Mesenchymal stem cell (in vitro differentiated cells and primary cell): ENCODE measurements around the gene NFATC2.

Source experiments
- DNase-seq: peaks from one replicate; pipeline ENCODE4 v3.0.0-alpha.2; 2013
- H2AFZ ChIP-seq: one replicate; pipeline ENCODE4 v1.6.1; 2013; ENCODE audit warnings: low read depth, mild to moderate bottlenecking, control low read depth, inconsistent platforms, low read length, moderate library complexity
- H2AK5ac ChIP-seq: 2 replicates; pipeline ENCODE4 v1.6.1; 2013; ENCODE audit warnings: low read length, moderate library complexity, mild to moderate bottlenecking, inconsistent platforms; ENCODE audit not compliant: severe bottlenecking
- H2BK120ac ChIP-seq: one replicate; pipeline ENCODE4 v1.6.1; 2013; ENCODE audit warnings: low read depth, mild to moderate bottlenecking, inconsistent platforms, low read length, moderate library complexity
- H2BK12ac ChIP-seq, 2 experiments: one replicate each; pipeline ENCODE4 v1.6.1; 2013; ENCODE audit warnings: inconsistent platforms in 2 of 2, low read length in 2 of 2, mild to moderate bottlenecking in 2 of 2, moderate library complexity in 2 of 2, control low read depth in 1 of 2
- H2BK15ac ChIP-seq: one replicate; pipeline ENCODE4 v1.6.1; 2013; ENCODE audit warnings: mild to moderate bottlenecking, low read depth, inconsistent platforms; ENCODE audit not compliant: poor library complexity, severe bottlenecking
- H2BK5ac ChIP-seq: 2 replicates; pipeline ENCODE4 v1.6.1; 2013; ENCODE audit warnings: low read depth, mild to moderate bottlenecking, low read length, control low read depth, inconsistent platforms; ENCODE audit not compliant: poor library complexity, severe bottlenecking
- H3K14ac ChIP-seq, 2 experiments: one replicate each; pipeline ENCODE4 v1.6.1; 2013; ENCODE audit warnings: inconsistent platforms in 2 of 2, low read length in 2 of 2, control low read depth in 1 of 2, mild to moderate bottlenecking in 1 of 2, moderate library complexity in 1 of 2
- H3K18ac ChIP-seq, 2 experiments: one replicate each; pipeline ENCODE4 v1.6.1; 2013; ENCODE audit warnings: inconsistent platforms in 2 of 2, low read length in 2 of 2, control low read depth in 1 of 2, low read depth in 1 of 2, mild to moderate bottlenecking in 1 of 2
- H3K23ac ChIP-seq, 2 experiments: one replicate each; pipeline ENCODE4 v1.6.1; 2013; ENCODE audit warnings: inconsistent platforms in 2 of 2, low read length in 2 of 2, mild to moderate bottlenecking in 2 of 2, moderate library complexity in 2 of 2, control low read depth in 1 of 2
- H3K27ac ChIP-seq: 2 replicates; pipeline ENCODE4 v1.5.1; 2013; ENCODE audit warnings: mild to moderate bottlenecking, moderate library complexity, low read length, control low read depth, inconsistent platforms; ENCODE audit not compliant: poor library complexity, severe bottlenecking
- H3K27me3 ChIP-seq, 2 experiments: 2 replicates each; pipeline versions ENCODE4 v1.6.1 to v1.7.0; 2013; ENCODE audit warnings: low read length in 2 of 2, mild to moderate bottlenecking in 2 of 2, moderate library complexity in 2 of 2, control low read depth in 1 of 2, inconsistent platforms in 1 of 2; ENCODE audit not compliant: control insufficient read depth in 1 of 2, insufficient read depth in 1 of 2
- H3K36me3 ChIP-seq, 2 experiments: 2 replicates each; pipeline versions ENCODE4 v1.6.1 to v1.7.0; 2013; ENCODE audit warnings: low read length in 2 of 2, control low read depth in 1 of 2, inconsistent platforms in 1 of 2, low read depth in 1 of 2, mild to moderate bottlenecking in 1 of 2; ENCODE audit not compliant: insufficient read depth in 2 of 2, control insufficient read depth in 1 of 2
- H3K4ac ChIP-seq, 2 experiments: one replicate each; pipeline ENCODE4 v1.6.1; 2013; ENCODE audit warnings: inconsistent platforms in 2 of 2, low read length in 2 of 2, mild to moderate bottlenecking in 2 of 2, moderate library complexity in 2 of 2, control low read depth in 1 of 2, low read depth in 1 of 2
- H3K4me1 ChIP-seq: 2 replicates; pipeline ENCODE4 v1.6.1; 2013; ENCODE audit warnings: low read depth, low read length, control low read depth; ENCODE audit not compliant: control insufficient read depth, insufficient read depth
- H3K4me2 ChIP-seq: 2 replicates; pipeline ENCODE4 v1.6.1; 2013; ENCODE audit warnings: low read length, mild to moderate bottlenecking, inconsistent platforms; ENCODE audit not compliant: poor library complexity, severe bottlenecking
- H3K4me3 ChIP-seq, 2 experiments: 2 replicates each; pipeline versions ENCODE4 v1.5.1 to v1.7.0; 2013; ENCODE audit warnings: low read length in 2 of 2, mild to moderate bottlenecking in 2 of 2, control low read depth in 1 of 2, low read depth in 1 of 2; ENCODE audit not compliant: insufficient read depth in 1 of 2
- H3K79me1 ChIP-seq: replicated peaks from 2 replicates; pipeline ENCODE4 v1.6.1; 2013; ENCODE audit warnings: mild to moderate bottlenecking, control low read depth, low read length, inconsistent platforms; ENCODE audit not compliant: poor library complexity, severe bottlenecking
- H3K9ac ChIP-seq: 2 replicates; pipeline ENCODE4 v1.7.0; 2013; ENCODE audit warnings: mild to moderate bottlenecking, low read length, moderate library complexity
- H3K9me3 ChIP-seq: 2 replicates; pipeline ENCODE4 v1.7.0; 2013; ENCODE audit warnings: mild to moderate bottlenecking, low read length; ENCODE audit not compliant: control insufficient read depth
- H4K8ac ChIP-seq: one replicate; pipeline ENCODE4 v1.6.1; 2013; ENCODE audit warnings: inconsistent platforms, mild to moderate bottlenecking, low read length, moderate library complexity
- H4K91ac ChIP-seq: one replicate; pipeline ENCODE4 v1.6.1; 2013; ENCODE audit warnings: mild to moderate bottlenecking, low read length, inconsistent platforms
- WGBS: methylation state at CpG from one replicate; pipeline ENCODE4 v1.1.7; 2013; ENCODE audit warnings: mixed read lengths; 5-methylcytosine and 5-hydroxymethylcytosine counted together

The NFATC2 gene

GRCh38 chr20:51400051-51400926 lies 142.2 kb downstream of the NFATC2 start:
- Histone ChIP-seq H4K8ac (peak overlapping the region; percentile 40), H3K18ac (no peak overlapping the region), H3K23ac (no peak overlapping the region), H3K4ac (no peak overlapping the region), H2BK15ac (no peak overlapping the region), H3K27me3 (no peaks in the 10 kb centered on the region), H4K91ac (peak overlapping the region; percentile 15), H2AFZ (no peak overlapping the region), H3K14ac (no peak overlapping the region), H3K4me2 (no peak overlapping the region), H2BK120ac (no peak overlapping the region), H3K4me3 (no peak overlapping the region), H3K4me1 (peaks cover 9% of the 10 kb centered on the region), H2BK5ac (no peak overlapping the region), H3K36me3 (no peaks in the 10 kb centered on the region), H2AK5ac (no peak overlapping the region), H2BK12ac (peak overlapping the region in 1 of 2 experiments; percentile 45), H3K9me3 (no peaks in the 10 kb centered on the region), H3K9ac (no peak overlapping the region), H3K27ac (no peak overlapping the region), H3K79me1 (no peaks in the 10 kb centered on the region)
- WGBS = 89% methylated on average over 17 of the region's 17 CpGs
- DNase-seq = no peak

- no peaks in the 10 kb centered on the region for H3K27me3 ChIP-seq
- no peaks in the 10 kb centered on the region for H3K79me1 ChIP-seq
- no peak overlapping the region for H3K18ac ChIP-seq
- no peak overlapping the region for H4K91ac ChIP-seq
- H2AK5ac ChIP-seq = no peak overlapping the region
- H3K27ac ChIP-seq = no peak overlapping the region
- no peak overlapping the region for H3K14ac ChIP-seq
- H4K8ac ChIP-seq = no peak overlapping the region
- no peak overlapping the region for H3K23ac ChIP-seq
- H3K9ac ChIP-seq = no peak overlapping the region
- no peak overlapping the region for H2AFZ ChIP-seq
- no peak overlapping the region for H2BK5ac ChIP-seq
- H3K4me3 ChIP-seq = no peak overlapping the region
- H2BK120ac ChIP-seq = no peak overlapping the region
- H2BK15ac ChIP-seq = no peak overlapping the region
- peaks cover 1% of the 10 kb centered on the region for H3K4me1 ChIP-seq
- no peak overlapping the region for H3K4me2 ChIP-seq
- WGBS = 94% methylated on average over 6 of the region's 6 CpGs
- no peak overlapping the region for H3K4ac ChIP-seq
- H3K36me3 ChIP-seq = no peaks in the 10 kb centered on the region
- no peak overlapping the region for H2BK12ac ChIP-seq
- DNase-seq = no peak
- H3K9me3 ChIP-seq = no peaks in the 10 kb centered on the region
Measured at GRCh38 chr20:51399006-51399890, 143.3 kb downstream of the NFATC2 start.

GRCh38 chr20:51398552-51398951 lies 144.0 kb downstream of the NFATC2 start:
- no peak overlapping the region for H4K91ac ChIP-seq
- H4K8ac ChIP-seq = no peak overlapping the region
- H3K4me3 ChIP-seq = no peak overlapping the region
- H3K4me1 ChIP-seq = peaks cover 3% of the 10 kb centered on the region
- peaks cover 0 to 3% of the 10 kb centered on the region in 2 experiments for H3K27me3 ChIP-seq
- H3K27ac ChIP-seq = no peak overlapping the region
- WGBS = no CpG with 5 or more reads among the region's 4 CpGs
- no peak overlapping the region for H3K9ac ChIP-seq
- no peak overlapping the region for H2BK5ac ChIP-seq
- H3K36me3 ChIP-seq = no peaks in the 10 kb centered on the region
- H3K18ac ChIP-seq = no peak overlapping the region
- DNase-seq = no peak
- no peaks in the 10 kb centered on the region for H3K9me3 ChIP-seq
- no peak overlapping the region for H2BK15ac ChIP-seq
- no peaks in the 10 kb centered on the region for H3K79me1 ChIP-seq
- H3K4ac ChIP-seq = no peak overlapping the region
- H2BK120ac ChIP-seq = no peak overlapping the region
- no peak overlapping the region for H2AK5ac ChIP-seq
- H2AFZ ChIP-seq = no peak overlapping the region
- H3K4me2 ChIP-seq = no peak overlapping the region
- no peak overlapping the region for H3K14ac ChIP-seq
- no peak overlapping the region for H2BK12ac ChIP-seq
- no peak overlapping the region for H3K23ac ChIP-seq

- DNase-seq = no peak
- Histone ChIP-seq H3K4me2 (no peak overlapping the region), H3K4me1 (peaks cover 3% of the 10 kb centered on the region), H3K79me1 (no peaks in the 10 kb centered on the region), H3K14ac (no peak overlapping the region), H3K36me3 (no peaks in the 10 kb centered on the region), H2BK120ac (no peak overlapping the region), H3K4ac (no peak overlapping the region), H2AK5ac (no peak overlapping the region), H3K4me3 (no peak overlapping the region), H4K8ac (no peak overlapping the region), H2BK5ac (no peak overlapping the region), H3K18ac (no peak overlapping the region), H2BK12ac (no peak overlapping the region), H3K27me3 (peaks cover 0 to 5% of the 10 kb centered on the region in 2 experiments), H3K9me3 (no peaks in the 10 kb centered on the region), H4K91ac (no peak overlapping the region), H2BK15ac (no peak overlapping the region), H3K23ac (no peak overlapping the region), H2AFZ (no peak overlapping the region), H3K9ac (no peak overlapping the region), H3K27ac (no peak overlapping the region)
- 95% methylated on average over 9 of the region's 10 CpGs for WGBS
Measured at GRCh38 chr20:51398083-51398482, 144.4 kb downstream of the NFATC2 start.
